Posterior cingulate gyrus (tissue), 11 donors: ENCODE measurements around the gene TMSB10.
A peak's percentile ranks its signal among the peaks of the same experiment; 100 is the strongest.
"Not testable (repeated sequence)": the region's sequence is repeated elsewhere in the genome, so short reads cannot be mapped to it uniquely, and the experiment has no call there.

ENCODE experiments used
- DNase-seq, 10 donors: peaks; one replicate each; pipeline versions ENCODE4 v3.0.0 to v3.0.0-alpha.2; 2020 to 2021; ENCODE audit warnings: mixed read lengths in 3 of 10
- intact Hi-C: fragments of 100-400 bp; cut with DNase I; formaldehyde crosslinking; loops from one replicate; pipeline ENCODE4 v1.15.1; 2023

TMSB10 gene

DNA sequence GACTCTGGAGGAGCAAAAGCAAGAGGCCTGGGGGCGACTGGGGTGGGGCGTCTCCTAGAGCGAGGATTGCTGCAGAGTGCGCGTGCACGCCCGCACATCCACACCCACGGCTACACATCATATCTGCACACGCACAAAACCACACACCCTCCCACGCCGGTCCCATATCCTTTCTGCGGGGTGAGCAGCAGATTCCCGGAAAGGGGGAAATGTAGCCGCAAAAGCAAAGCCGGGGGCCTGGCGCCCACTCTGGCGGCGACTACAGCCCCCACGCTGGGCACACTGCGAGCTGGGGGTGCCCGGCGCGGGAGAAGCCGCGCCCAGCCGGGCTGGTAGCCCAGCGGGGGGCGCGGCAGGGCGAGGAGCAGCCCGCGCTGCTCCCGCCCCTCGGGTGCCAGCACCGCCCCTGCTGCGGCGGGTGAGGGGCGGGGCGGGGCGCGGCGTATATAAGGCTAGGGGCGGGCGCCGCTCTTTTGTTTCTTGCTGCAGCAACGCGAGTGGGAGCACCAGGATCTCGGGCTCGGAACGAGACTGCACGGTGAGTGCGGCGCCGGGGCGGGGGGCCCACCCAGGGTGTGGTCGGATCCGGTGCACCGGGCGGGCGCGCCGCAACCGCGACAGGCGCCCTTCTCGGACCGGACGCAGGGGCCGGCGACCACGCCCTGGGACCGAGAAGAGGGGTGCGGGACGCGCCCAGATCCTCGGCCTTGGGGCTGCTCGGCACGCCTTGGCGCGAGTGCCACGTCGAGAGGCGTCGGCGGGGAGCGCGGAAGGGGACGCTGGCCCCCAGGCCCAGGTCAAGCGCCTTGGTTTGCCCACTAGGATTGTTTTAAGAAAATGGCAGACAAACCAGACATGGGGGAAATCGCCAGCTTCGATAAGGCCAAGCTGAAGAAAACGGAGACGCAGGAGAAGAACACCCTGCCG, at the start of gene TMSB10:
TMSB10 (plus strand) TSS at position 476 of the 927 bp plus-strand sequence.
- intact Hi-C loops = no loop called here

DNA sequence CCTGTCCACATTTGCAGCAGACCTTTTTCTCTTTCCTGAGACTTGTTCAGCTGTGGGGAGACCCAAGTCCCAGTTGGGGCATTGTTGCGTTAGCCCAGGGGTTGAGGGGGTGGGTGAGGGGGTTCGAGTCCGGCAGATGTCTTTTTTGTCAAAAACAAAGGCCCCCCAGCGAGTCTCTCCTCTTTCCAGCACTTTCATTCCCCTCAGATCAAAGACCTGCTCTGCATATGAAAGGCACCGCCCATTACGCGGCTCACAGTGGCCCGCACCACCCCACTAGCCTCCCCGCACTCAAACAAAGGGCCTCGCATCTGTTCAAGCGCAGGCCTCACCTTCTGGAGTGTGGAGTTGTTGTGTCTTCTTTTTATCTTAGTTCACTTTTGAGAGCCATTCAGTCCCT, 49.7 kb upstream of the TMSB10 start:
- no peak for DNase-seq
- intact Hi-C loops = no loop called here

More for the DNA sequence above, at the start of gene TMSB10:
- peak; percentile 71 to 97 (median 84) for DNase-seq

DNA sequence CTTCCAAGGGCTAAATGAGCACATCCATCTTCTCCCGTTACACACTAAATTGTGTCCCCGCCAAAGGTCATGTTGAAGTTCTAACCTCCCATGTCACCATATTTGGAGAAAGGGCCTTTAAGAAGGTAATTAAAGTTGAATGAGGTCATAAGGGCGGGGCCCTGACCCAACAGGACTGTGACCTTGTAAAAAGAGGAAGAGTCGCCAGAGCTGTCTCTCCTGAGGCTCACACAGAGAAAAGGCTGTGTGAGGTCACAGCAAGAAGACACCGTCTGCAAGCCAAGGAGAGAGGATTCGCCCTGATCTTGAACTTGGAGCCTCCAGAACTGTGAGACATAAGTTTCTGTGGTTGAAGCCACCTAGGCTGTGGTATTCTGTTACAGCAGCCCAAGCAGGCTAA, 48.7 kb upstream of the TMSB10 start:
- intact Hi-C loops = no loop called here
- DNase-seq = no peak

DNA sequence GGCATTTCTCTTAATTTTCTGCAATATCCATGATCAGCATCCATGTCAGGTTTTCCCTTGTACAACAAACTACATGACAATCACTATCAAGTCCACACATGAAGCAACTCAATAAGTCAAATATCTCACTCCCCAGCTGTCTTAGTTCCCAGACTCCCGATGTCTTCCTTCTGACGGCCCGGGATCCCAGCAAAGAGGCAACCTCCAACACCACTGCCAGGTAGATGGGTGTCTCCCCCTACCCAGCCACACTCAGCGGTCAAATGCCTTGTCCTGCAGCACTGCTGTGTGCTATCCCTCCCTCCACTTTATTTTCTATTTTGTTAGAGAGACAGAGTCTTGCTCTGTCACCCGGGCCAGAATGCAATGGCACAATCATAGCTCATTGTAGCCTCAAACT, 47.9 kb upstream of the TMSB10 start:
- DNase-seq = no peak
- intact Hi-C loops = no loop called here

DNA sequence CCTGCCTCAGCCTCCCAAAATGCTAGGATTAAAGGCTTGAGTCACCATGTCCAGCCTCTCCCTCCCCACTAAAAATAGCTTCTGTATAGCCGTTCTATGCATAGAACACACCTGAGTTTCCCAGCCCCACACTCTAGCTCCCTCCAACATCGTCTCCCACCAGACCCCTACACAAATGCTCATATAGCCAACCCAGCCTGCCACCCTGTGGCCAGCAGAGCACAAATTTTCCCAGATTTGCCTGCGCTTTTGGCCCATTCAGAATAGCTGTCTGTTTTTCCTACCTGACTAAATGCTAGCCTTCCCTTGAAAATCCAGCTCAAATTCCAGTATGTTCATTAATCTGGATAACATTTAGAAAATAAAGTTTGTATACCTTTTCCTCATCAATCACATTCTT, 47.3 kb upstream of the TMSB10 start:
- no peak for DNase-seq
- intact Hi-C loops = no loop called here

DNA sequence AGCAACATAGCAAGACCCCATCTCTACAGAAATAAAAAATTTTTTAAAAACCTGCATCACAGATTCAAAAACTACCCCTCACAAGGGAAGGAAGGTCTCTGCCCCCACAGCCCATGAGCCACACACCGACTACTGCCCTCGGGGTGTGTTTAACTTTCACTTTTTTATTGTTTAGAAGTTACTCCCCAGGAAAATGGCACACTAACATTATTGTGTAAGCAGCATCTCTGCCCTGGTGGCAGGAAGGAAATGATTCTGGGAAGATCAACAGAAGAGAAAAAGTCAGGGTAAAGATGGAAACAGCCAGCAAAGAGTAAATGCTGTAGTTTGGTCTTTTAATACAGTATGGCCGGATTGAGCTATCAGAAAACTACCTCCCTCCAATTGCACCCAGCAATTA, 46.5 kb upstream of the TMSB10 start:
- intact Hi-C loops = no loop called here
- no peak for DNase-seq

DNA sequence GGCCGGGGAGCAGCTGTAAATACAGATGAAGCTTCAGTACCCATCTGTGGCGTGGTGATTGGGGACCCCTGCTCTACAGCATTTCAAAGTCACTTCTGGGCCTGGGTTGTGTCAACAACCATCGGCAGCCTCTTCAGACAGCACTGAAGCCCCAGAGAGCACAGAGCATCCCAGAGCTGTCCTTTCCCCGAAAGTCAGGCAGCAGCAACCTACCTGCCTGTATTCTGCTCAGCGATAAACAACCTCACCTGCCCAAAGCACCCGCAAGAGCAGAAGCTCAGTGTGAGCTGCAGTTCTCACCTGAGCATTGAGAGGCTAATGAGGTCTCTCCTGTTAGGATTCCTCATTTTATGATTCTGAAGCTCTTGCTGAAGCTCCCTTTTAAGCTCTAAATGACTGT, 43.9 kb upstream of the TMSB10 start:
- DNase-seq = no peak
- intact Hi-C loops = no loop called here

DNA sequence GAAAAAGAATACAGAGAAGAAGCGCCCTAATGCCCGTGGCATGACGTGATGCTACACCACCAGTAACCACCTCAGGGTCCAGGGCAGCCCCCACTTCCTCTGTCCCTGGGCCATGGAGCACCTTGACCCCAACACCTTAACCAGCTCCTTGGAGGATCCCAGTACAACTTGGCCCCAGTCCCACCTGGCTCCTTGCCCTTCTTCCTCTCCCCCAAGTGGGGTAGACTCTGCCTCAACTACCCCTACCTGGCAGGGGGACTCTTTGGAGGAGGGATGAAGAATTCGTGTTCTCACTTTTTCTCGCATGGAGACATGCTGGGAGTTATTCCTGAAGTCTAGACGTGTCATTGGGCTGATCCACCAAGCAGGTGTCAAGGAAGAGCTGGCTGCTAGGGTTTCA, 43.5 kb upstream of the TMSB10 start:
- DNase-seq = no peak
- intact Hi-C loops = no loop called here

DNA sequence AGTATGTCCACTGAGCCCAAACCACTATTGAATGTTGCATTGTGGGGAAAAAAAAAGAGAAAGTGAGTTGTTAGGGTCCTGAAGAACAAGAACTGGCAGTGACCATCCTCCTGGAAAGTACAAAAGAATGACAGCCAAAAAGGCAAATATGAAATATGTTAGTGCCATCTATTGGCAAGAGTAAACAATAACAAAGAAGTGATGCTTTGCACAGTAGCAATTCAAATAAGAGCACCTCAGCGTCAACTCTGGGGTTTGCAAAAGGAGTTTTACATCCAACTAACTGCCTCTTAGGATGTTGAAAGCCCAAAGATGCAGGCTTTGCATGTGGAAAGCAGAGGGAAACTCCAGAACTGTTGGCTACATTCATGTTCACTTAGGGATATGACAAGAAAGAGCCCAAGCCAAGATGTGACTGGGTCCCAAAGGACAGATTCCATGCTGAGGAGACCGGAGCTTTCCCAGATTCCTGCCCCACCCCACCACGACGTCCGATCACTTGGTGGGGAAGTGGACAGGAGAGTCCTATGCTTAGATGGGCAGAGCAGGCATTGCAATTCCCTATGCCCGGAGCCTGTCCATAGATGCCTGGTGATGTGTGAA, 40.2 kb upstream of the TMSB10 start:
- DNase-seq = no peak
- intact Hi-C loops = no loop called here

DNA sequence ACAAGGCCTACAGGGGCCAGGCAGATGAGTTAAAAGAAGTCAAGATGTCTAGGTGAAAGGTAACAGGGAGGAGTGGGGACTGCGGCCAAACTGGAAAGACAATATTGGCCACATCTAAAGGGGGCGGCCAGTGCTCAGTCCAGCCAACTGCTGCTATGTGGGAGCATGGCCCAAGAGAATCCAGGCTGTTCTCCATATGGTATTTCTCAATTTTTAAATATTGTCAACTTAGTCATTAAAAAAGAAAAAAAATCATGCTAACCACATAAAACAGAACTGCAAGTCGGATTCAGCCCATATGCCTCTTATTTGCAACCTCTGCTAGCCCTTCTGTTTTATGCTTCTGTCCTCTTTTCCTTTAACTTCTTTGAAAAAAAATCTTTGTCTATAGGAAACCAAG, 39.3 kb upstream of the TMSB10 start:
- intact Hi-C loops = no loop called here
- DNase-seq = no peak

DNA sequence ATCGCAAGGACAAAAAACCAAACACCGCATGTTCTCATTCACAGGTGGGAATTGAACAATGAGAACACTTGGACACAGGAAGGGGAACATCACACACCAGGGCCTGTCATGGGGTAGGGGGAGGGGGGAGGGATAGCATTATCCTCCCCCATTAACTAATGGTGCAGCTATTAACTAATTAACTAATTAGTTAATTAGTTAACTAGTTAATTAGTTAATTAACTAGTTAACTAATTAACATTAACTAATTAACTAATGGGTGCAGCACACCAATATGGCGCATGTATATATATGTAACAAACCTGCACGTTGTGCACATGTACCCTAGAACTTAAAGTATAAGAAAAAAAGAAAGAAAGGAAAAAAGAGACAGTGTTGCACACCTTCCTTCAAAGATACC, 37.1 kb upstream of the TMSB10 start:
- intact Hi-C loops, DNase-seq: not testable (repeated sequence)

DNA sequence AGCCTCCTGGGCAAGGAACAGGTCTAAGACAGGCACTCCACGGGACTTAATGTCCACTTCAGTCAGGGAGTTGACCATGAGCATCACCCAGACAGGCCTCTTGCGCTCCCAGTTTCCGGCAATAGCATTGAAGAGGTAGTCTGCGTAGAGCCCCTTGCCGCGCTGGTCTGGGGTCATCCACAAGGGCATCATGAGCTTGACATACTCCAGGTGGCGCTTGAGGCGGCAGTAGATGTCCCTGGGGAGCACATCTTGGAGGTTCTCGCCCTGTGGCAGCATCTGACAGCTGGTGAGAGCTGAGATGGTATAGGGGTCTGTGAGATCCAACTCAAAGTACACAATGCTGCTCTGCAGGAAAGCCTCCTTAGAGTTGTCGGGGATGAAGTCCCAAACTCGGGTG, 35.1 kb upstream of the TMSB10 start:
- DNase-seq = no peak
- intact Hi-C loops = no loop called here

DNA sequence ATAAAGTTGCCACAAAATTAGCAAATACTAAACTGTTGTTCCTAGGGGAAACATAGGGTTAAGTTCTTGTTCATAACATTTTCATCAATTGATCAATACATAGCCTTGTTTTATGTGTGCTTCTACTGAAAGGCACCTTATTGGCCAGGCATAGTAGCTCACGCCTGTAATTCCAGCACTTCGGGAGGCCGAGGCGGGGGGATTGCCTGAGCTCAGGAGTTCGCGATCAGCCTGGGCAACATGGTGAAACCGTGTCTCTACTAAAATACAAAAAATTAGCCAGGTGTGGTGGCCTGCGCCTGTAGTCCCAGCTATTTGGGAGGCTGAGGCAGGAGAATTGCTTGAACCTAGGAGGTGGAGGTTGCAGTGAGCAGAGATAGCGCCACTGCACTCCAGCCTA, 32.8 kb upstream of the TMSB10 start:
- DNase-seq, intact Hi-C loops: not testable (repeated sequence)

DNA sequence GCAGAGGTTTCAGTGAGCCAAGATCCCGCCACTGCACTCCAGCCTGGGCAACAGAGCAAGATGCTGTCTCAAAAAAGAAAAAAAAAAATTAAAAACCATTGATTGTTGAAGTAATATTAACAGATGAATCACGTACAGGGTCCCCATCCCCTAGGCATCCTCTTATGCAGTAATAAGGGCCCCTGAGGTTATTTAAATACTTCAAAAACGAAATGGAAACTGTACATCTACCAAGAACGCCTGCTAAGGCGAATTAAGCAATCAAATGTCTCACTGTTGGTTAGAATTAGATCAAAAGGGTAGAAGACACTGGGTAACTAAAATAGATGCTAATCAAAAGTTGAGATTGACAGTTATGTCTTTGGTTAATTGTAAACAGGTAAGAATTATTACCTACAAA, 32.1 kb upstream of the TMSB10 start:
- no peak for DNase-seq
- intact Hi-C loops = no loop called here

DNA sequence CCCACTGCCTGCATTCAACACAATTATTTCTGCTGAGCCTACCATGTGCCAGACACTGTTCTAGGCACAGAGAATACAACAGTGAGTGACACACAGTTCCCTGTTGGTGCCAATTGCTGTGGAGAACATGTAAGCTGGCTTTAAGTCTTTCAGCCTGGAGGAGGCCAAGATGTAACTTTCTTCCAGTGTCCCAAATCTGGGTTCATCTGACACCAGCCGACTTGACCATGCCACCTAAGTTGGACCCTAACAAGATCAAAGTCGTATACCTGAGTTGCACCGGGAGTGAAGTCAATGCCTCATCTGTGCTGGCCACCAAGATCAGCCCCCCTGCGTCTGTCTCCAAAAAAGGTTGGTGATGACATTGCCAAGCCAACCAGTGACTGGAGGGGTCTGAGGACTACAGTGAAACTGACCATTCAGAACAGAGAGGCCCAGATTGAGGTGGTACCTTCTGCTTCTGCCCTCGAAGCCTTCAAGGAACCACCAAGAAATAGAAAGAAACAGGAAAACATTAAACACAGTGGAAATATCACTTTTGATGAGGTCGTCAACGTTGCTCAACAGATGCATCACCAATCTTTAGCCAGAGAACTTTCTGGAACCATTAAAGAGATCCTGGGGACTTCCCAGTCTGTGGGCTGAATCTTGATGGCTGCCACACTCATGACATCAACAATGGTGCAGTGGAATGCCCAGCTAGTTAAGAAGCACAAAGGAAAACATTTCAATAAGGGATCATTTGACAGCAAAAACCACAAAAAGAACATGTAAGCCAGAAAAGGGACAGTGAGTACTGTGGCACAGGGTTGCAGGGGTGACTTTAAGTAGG, 30.9 kb upstream of the TMSB10 start:
- no peak for DNase-seq
- intact Hi-C loops = no loop called here

DNA sequence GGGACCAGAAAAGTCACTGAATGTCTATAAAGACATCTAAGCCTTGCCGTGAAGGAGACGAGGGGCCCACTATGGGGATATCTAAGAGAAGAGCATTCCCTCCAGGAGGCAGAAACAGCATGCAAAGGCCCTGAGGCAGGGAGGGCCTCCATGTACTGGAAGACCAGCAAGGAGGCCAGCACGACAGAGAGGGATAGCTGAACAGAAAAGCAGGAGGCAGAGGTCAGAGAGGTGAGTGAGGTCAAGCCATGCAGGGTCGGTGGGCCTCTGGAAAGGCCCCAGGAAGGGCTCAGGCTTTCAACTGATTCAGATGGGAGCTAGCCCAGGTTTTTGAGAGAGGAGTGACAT, 30.3 kb upstream of the TMSB10 start:
- no peak for DNase-seq
- intact Hi-C loops = no loop called here

DNA sequence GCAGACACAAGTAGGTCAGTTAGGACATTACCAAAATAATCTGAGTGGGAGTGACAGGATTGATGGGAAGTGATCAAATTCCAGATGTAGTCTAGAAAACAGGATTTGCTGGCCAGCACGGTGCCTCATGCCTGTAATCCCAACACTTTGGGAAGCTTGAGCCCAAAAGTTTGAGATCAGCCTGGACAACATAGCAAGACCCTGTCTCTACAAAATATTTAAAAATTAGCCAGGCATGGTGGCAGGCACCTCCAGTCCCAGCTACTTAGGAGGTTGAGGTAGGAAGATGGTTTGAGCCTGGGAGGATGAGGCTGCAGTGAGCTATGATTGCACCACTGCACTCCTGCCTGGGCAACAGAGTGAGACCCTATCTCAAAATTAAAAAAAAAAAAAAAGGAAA, 29.8 kb upstream of the TMSB10 start:
- DNase-seq, intact Hi-C loops: not testable (repeated sequence)

DNA sequence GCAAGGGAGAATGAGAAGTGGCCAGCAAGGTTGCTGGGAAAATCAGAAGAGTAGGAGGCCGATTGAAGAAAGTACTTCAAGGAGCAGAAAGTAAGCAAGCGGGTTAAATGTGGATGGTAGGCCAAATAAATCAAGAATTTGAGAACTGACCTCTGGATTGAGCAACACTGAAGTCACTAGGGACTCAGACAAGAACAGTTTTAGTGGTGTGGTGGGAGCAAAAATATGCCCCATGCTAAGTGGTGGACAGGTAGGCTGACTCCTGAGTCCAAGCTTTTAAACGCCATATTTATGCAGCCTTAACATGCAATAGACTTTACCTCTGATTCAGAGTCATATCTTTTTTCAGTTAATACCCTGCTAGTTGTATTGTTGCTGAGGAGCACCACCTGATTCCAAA, 29.1 kb upstream of the TMSB10 start:
- intact Hi-C loops = no loop called here
- DNase-seq = no peak

DNA sequence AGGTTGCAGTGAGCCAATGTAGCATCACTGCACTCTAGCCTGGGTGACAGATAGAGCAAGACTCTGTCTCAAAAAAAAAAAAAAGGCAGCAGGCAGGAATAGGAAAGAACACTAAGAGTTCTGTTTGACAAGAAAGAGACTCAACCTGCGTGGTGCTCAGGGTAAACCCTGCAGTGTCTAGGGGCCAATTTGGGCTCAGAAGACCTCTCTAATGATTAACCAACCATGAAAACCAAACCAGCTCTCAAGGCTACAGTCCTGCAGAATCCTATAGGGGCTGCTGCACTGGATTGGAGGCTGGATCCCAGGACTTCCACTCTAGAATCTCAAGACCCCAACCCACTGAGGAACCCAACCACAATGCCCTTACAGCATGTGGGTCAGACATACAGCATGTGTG, 27.0 kb upstream of the TMSB10 start:
- no peak for DNase-seq
- intact Hi-C loops = no loop called here

DNA sequence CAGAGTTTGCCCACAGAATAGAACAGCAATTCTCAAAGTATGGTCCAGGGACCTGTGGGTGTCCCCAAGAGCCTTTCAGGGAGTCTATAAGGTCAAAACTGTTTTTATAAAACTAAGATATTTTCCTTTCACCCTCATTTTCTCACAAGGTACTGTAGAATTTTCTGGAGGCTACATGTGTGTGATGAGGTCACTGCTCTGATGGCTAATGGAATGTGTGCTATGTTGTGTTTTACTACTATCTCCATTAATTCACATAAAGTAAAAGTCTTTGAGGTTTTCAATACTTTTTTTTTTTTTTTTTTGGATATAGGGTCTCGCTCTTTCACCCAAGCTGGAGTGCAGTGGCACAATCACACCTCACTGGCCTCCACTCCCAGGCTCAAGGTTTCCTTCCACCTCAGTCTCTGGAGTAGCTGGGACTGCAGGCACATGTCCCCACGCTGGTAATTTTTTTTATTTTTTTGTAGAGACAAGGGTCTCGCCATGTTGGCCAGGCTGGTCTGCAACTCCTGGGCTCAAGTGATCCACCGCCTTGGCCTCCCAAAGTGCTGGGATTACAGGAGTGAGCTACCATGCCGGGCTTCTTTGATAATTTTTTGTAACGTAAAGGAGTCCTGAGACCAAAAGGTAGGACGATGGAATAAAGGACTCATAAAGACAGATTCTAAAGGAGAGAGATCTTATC, 26.4 kb upstream of the TMSB10 start:
- no peak for DNase-seq
- intact Hi-C loops = no loop called here
